NB4 (cell line): Measurements from ENCODE around the gene CASP12.

Experiments used
- POLR2A ChIP-seq: IDR thresholded peaks from 2 replicates; pipeline ENCODE4 v1.6.1; 2011; ENCODE audit warnings: mild to moderate bottlenecking; ENCODE audit not compliant: insufficient read length; ENCODE audit errors: extremely low read depth
- TF ChIP-seq, protein P1 (sequence below): IDR thresholded peaks from one replicate; pipeline ENCODE4 v1.5.1; 2012; ENCODE audit warnings: low read depth, low read length
- TF ChIP-seq, protein P2 (sequence below): IDR thresholded peaks from 2 replicates; pipeline ENCODE4 v1.6.1; 2011; ENCODE audit warnings: low read depth, low read length

DNA sequence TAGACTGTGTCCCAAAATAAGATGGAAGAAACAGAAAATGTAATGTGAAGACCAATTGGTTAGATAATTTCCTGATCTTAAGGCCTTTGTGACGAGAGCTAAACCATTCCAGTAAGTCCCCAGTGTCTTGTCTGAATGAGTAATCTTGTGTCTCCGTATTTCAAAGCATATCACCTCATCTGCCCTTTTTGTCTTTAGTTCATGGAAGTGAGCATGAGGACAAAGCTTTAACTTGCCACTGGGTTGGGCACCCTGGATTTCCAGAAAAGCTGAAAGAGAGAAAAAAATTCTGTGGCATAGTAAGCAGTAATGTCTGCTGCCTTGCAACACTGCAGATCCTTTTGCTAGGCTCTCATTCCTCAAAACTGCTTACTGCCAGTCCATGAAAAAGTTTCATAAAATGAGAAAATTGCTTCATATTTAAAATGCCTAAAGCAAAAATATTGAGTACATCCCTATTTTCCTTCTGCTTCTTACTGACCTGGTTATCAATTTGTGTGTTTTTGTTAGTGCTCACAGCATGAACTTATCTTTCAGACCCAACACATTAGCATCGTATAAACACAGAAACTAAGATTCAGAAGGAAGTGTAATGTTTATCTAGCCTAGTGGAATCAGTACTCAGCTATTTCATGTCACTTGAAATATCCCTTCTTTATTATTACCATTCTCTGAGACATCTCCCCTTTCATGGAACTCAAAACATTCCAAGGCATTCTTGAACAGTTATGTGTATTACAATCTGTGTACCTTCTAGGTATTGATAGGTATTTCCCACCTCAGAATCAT, 5.3 kb downstream of the CASP12 start:
- TF ChIP-seq, protein P1, sequence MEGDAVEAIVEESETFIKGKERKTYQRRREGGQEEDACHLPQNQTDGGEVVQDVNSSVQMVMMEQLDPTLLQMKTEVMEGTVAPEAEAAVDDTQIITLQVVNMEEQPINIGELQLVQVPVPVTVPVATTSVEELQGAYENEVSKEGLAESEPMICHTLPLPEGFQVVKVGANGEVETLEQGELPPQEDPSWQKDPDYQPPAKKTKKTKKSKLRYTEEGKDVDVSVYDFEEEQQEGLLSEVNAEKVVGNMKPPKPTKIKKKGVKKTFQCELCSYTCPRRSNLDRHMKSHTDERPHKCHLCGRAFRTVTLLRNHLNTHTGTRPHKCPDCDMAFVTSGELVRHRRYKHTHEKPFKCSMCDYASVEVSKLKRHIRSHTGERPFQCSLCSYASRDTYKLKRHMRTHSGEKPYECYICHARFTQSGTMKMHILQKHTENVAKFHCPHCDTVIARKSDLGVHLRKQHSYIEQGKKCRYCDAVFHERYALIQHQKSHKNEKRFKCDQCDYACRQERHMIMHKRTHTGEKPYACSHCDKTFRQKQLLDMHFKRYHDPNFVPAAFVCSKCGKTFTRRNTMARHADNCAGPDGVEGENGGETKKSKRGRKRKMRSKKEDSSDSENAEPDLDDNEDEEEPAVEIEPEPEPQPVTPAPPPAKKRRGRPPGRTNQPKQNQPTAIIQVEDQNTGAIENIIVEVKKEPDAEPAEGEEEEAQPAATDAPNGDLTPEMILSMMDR = no peak
- no peak for TF ChIP-seq POLR2A
- TF ChIP-seq, protein P2, sequence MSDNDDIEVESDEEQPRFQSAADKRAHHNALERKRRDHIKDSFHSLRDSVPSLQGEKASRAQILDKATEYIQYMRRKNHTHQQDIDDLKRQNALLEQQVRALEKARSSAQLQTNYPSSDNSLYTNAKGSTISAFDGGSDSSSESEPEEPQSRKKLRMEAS = no peak
